ENCODE results near the gene PPIF. TPM values are rescaled to one million over a fixed set of nuclear protein-coding genes. Genes with fewer than 3 reads are reported as not detected.

The PPIF gene
- total RNA-seq, 2 donors from 2014 or later: 19.2 to 67.9 TPM

DNA sequence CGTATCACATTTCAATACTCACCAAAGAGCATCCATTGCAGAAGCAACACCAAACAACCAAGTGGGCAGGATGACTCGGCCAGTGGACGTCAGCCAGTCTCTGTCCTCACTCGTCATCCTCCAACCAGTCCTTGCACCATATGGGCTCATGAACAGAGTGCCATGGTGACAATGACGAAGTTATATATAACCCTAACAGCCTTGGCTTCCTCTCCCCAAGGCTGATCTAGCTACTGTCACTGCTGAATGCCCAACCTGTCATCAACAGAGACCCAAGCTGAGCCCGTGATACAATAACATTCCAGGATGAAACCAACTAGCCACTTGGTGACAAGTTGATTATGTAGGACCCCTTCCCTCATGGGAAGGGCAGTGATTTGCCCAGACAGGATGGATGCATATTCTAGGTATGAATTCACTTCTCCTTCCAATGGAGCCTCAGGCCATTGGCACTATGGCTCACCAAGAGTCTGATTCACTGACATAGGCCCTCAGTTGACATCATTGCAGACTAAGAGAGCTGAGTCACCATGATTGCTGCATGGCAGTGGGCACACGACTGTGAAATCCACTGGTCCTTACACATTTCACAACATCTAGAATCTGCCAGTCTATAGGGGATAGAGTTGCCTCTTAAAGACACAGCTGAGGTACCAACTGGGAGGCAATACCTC is 26.3 kb upstream of the PPIF start:
- ATAC-seq (no peak), DNase-seq (peak in 1 of 4 donors; percentile 36)
- H3K4me1 ChIP-seq: no peaks in the 10 kb centered on the region
- no peaks in the 10 kb centered on the region for H3K9me3 ChIP-seq
- H3K36me3 ChIP-seq (replicated peaks in 1 of 2; ENCODE audit: insufficient read depth in 1 of 2, low read depth in 2 of 2): no peaks in the 10 kb centered on the region
- intact Hi-C loops (cut with DNase I): no loop called here
- H3K4me3 ChIP-seq: no peak overlapping the region
- H3K27me3 ChIP-seq: no peaks in the 10 kb centered on the region
- 77 to 83% methylated on average over 7 of the region's 7 CpGs for WGBS, 2 donors
- TF ChIP-seq, protein P1, sequence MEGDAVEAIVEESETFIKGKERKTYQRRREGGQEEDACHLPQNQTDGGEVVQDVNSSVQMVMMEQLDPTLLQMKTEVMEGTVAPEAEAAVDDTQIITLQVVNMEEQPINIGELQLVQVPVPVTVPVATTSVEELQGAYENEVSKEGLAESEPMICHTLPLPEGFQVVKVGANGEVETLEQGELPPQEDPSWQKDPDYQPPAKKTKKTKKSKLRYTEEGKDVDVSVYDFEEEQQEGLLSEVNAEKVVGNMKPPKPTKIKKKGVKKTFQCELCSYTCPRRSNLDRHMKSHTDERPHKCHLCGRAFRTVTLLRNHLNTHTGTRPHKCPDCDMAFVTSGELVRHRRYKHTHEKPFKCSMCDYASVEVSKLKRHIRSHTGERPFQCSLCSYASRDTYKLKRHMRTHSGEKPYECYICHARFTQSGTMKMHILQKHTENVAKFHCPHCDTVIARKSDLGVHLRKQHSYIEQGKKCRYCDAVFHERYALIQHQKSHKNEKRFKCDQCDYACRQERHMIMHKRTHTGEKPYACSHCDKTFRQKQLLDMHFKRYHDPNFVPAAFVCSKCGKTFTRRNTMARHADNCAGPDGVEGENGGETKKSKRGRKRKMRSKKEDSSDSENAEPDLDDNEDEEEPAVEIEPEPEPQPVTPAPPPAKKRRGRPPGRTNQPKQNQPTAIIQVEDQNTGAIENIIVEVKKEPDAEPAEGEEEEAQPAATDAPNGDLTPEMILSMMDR (IDR thresholded peaks at IDR 0.05): no peak
- no peak for TF ChIP-seq POLR2A (IDR thresholded peaks at IDR 0.05)
- H3K27ac ChIP-seq: no peak overlapping the region

DNA sequence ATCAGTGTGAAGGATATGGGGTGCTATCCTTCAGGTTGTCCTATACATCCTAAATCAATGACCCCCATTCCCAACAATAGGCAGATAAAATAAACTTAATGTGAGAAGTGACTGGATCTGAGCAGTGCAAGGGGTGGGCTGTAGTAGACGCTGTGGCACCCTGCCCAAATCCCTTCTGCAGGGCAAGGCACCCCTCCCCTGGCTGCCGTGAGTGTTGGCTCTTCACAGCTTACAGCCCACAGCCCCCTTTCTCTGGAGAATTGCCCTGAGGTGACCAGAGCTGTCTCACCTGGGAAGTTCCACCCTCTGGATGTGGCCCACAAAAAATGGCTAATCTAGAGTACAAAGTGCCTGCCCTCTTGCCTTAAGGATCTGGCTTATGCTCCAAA is 25.8 kb upstream of the PPIF start:
- no peaks in the 10 kb centered on the region for H3K27me3 ChIP-seq

DNA sequence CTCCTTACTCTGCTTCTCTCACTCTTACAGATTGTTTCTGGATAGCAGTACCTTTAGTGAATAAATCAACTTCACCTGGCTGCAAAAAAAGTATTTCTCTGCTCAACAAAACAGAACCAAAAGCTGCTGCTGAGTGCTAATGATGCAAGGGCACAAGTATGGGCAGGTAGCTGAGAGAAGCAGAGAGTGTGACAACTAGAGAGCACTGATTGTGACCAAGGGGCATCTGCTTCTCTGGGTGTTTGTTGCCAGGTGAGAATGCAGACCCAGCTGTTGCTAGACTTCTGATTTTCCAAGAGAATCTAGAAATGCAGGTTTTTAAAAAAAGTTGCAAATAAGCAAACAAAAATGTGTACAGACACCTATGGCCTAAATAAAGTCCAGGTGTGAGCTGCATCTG is 25.3 kb upstream of the PPIF start:
- intact Hi-C loops (cut with DNase I): no loop called here
- Histone ChIP-seq H3K4me1 (no peaks in the 10 kb centered on the region), H3K27ac (no peak overlapping the region), H3K4me3 (no peak overlapping the region), H3K9me3 (no peaks in the 10 kb centered on the region), H3K27me3 (no peaks in the 10 kb centered on the region), H3K36me3 (replicated peaks in 1 of 2; ENCODE audit: insufficient read depth in 1 of 2, low read depth in 2 of 2) (no peaks in the 10 kb centered on the region)
- TF ChIP-seq, protein P1 (IDR thresholded peaks at IDR 0.05): no peak
- no peak for TF ChIP-seq POLR2A (IDR thresholded peaks at IDR 0.05)
- DNase-seq (no peak), ATAC-seq (no peak)

More for the DNA sequence above, 25.8 kb upstream of the PPIF start:
- no peak overlapping the region for H3K27ac ChIP-seq
- intact Hi-C loops (cut with DNase I): no loop called here
- TF ChIP-seq, protein P1 (IDR thresholded peaks at IDR 0.05): no peak
- no peak for TF ChIP-seq POLR2A (IDR thresholded peaks at IDR 0.05)
- H3K36me3 ChIP-seq (replicated peaks in 1 of 2; ENCODE audit: insufficient read depth in 1 of 2, low read depth in 2 of 2): no peaks in the 10 kb centered on the region
- no peaks in the 10 kb centered on the region for H3K4me1 ChIP-seq
- no peak for ATAC-seq
- no peaks in the 10 kb centered on the region for H3K9me3 ChIP-seq
- DNase-seq: no peak
- H3K4me3 ChIP-seq: no peak overlapping the region
- WGBS, 2 donors: 78 to 86% methylated on average over 2 of the region's 2 CpGs

DNA sequence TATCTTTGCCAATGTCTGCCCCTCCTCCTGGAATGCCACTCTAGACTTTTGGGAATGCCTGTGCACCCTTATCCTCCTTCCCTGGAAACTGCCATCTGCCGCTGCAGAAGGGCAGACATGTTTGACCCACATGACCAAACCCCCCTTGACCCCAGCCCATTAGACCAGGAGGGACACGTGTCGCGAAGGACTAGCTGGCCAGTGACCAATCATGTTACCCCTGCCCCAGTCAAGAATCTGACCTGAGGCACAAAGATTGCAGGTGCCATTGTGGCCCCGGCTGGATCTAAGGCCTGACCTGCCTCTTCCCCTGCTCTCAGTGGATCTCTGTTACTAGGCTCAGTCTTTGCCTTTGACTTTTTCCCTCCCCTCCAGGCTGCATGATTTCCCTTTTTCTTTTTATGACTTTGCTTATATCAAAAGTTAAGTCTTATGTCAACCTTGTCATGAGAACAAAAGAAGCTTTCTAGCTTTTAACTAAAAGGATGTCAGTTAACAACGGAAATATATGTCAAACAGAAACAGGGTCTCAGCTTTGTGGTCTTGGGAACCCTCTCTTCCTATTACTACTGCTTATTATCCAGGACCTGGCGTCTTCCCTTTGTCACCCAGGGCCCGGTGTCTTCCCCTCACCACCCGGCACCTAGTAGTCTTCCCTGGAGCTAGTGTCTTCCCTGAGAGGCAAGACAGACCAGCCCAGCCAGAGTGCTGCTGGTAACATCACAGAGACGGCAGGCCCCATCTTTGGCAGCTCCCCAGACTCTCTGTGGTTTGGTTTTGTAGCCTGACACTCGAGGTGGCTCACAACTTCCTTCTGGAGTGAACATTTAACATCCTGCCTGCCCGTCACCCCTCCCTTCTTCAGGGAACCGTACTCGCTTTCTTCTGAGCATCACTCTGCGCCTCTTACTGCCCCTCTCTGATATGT is 24.4 kb upstream of the PPIF start:
- Histone ChIP-seq H3K9me3 (no peaks in the 10 kb centered on the region), H3K4me1 (no peaks in the 10 kb centered on the region), H3K4me3 (no peak overlapping the region), H3K27ac (no peak overlapping the region), H3K27me3 (no peaks in the 10 kb centered on the region), H3K36me3 (replicated peaks in 1 of 2; ENCODE audit: insufficient read depth in 1 of 2, low read depth in 2 of 2) (no peaks in the 10 kb centered on the region)
- DNase-seq (peak in 2 of 4 donors; percentile 49 to 78), ATAC-seq (no peak)
- TF ChIP-seq, protein P1 (IDR thresholded peaks at IDR 0.05): no peak
- no peak for TF ChIP-seq POLR2A (IDR thresholded peaks at IDR 0.05)
- 76 to 86% methylated on average over 15 of the region's 15 CpGs for WGBS, 2 donors
- intact Hi-C loops (cut with DNase I): no loop called here
